ENCODE results near the gene MLF2. TPM values are rescaled to one million over a fixed set of nuclear protein-coding genes. Genes with fewer than 3 reads are reported as not detected.

Gene MLF2
- total and polyA plus RNA-seq, 2 of the 13 experiments (the other 11 are each of a cell fraction or from before 2014, with no cell fraction given): 88.1 to 167 TPM

GRCh38 chr12:6765634-6766581 is 13.0 kb upstream of the MLF2 start, which contains the start of gene PTMS (continued):
- TF ChIP-seq PAXIP1 (CRISPR knock-in tag; conservative IDR thresholded peaks at IDR 0.05) (no peak; the same call in 1 of the 2 replicates), ZNF709 (CRISPR knock-in tag; IDR thresholded peaks at IDR 0.05) (no peak), HNF4A (CRISPR knock-in tag; IDR thresholded peaks at IDR 0.05) (no peak), SIN3A (IDR thresholded peaks at IDR 0.05; ENCODE audit: borderline replicate concordance, low read depth, low read length) (0 out of 2 replicates have a peak, but pooled peaks have one; percentile 22), DPF2 (CRISPR knock-in tag; IDR thresholded peaks at IDR 0.05; ENCODE audit: borderline replicate concordance, low read depth) (no peak), ZNF572 (CRISPR knock-in tag; IDR thresholded peaks at IDR 0.05) (no peak), RELA (CRISPR knock-in tag; IDR thresholded peaks at IDR 0.05) (no peak), CBX1 (IDR thresholded peaks at IDR 0.05; ENCODE audit: low read depth) (no peak), RBFOX2 (IDR thresholded peaks at IDR 0.05; ENCODE audit: low read depth, low read length) (peak; percentile 72; the same call in 1 of the 2 replicates), SALL1 (CRISPR knock-in tag; IDR thresholded peaks at IDR 0.05) (peak; percentile 34; the same call in 1 of the 2 replicates), AKAP8 (CRISPR knock-in tag; IDR thresholded peaks at IDR 0.05) (no peak), ZNF337 (CRISPR knock-in tag; IDR thresholded peaks at IDR 0.05; ENCODE audit: borderline replicate concordance, low read depth) (no peak), ZFP36L1 (CRISPR knock-in tag; IDR thresholded peaks at IDR 0.05) (no peak), ARNT (IDR thresholded peaks at IDR 0.05) (no peak), MYC (CRISPR knock-in tag; IDR thresholded peaks at IDR 0.05; ENCODE audit: borderline replicate concordance) (no peak)
- TF ChIP-seq, protein P1, sequence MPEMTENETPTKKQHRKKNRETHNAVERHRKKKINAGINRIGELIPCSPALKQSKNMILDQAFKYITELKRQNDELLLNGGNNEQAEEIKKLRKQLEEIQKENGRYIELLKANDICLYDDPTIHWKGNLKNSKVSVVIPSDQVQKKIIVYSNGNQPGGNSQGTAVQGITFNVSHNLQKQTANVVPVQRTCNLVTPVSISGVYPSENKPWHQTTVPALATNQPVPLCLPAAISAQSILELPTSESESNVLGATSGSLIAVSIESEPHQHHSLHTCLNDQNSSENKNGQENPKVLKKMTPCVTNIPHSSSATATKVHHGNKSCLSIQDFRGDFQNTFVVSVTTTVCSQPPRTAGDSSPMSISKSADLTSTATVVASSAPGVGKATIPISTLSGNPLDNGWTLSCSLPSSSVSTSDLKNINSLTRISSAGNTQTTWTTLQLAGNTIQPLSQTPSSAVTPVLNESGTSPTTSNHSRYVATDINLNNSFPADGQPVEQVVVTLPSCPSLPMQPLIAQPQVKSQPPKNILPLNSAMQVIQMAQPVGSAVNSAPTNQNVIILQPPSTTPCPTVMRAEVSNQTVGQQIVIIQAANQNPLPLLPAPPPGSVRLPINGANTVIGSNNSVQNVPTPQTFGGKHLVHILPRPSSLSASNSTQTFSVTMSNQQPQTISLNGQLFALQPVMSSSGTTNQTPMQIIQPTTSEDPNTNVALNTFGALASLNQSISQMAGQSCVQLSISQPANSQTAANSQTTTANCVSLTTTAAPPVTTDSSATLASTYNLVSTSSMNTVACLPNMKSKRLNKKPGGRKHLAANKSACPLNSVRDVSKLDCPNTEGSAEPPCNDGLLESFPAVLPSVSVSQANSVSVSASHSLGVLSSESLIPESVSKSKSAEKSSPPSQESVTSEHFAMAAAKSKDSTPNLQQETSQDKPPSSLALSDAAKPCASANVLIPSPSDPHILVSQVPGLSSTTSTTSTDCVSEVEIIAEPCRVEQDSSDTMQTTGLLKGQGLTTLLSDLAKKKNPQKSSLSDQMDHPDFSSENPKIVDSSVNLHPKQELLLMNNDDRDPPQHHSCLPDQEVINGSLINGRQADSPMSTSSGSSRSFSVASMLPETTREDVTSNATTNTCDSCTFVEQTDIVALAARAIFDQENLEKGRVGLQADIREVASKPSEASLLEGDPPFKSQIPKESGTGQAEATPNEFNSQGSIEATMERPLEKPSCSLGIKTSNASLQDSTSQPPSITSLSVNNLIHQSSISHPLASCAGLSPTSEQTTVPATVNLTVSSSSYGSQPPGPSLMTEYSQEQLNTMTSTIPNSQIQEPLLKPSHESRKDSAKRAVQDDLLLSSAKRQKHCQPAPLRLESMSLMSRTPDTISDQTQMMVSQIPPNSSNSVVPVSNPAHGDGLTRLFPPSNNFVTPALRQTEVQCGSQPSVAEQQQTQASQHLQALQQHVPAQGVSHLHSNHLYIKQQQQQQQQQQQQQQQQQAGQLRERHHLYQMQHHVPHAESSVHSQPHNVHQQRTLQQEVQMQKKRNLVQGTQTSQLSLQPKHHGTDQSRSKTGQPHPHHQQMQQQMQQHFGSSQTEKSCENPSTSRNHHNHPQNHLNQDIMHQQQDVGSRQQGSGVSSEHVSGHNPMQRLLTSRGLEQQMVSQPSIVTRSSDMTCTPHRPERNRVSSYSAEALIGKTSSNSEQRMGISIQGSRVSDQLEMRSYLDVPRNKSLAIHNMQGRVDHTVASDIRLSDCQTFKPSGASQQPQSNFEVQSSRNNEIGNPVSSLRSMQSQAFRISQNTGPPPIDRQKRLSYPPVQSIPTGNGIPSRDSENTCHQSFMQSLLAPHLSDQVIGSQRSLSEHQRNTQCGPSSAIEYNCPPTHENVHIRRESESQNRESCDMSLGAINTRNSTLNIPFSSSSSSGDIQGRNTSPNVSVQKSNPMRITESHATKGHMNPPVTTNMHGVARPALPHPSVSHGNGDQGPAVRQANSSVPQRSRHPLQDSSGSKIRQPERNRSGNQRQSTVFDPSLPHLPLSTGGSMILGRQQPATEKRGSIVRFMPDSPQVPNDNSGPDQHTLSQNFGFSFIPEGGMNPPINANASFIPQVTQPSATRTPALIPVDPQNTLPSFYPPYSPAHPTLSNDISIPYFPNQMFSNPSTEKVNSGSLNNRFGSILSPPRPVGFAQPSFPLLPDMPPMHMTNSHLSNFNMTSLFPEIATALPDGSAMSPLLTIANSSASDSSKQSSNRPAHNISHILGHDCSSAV (CRISPR knock-in tag; IDR thresholded peaks at IDR 0.05; ENCODE audit: borderline replicate concordance): no peak
- TF ChIP-seq, protein P2, sequence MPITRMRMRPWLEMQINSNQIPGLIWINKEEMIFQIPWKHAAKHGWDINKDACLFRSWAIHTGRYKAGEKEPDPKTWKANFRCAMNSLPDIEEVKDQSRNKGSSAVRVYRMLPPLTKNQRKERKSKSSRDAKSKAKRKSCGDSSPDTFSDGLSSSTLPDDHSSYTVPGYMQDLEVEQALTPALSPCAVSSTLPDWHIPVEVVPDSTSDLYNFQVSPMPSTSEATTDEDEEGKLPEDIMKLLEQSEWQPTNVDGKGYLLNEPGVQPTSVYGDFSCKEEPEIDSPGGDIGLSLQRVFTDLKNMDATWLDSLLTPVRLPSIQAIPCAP (CRISPR knock-in tag; IDR thresholded peaks at IDR 0.05; ENCODE audit: low read depth): no peak
